ENCODE data around the gene PARD3B. TPM values are rescaled to one million over a fixed set of nuclear protein-coding genes. Genes with fewer than 3 reads are reported as not detected.

Gene PARD3B
- total and polyA plus RNA-seq, 2 of the 13 experiments (the other 11 are each of a cell fraction or from before 2014, with no cell fraction given) = 0.71 to 2.3 TPM

GRCh38 chr2:204958371-204958770 is 413.1 kb downstream of the PARD3B start:
- H3K4me1 ChIP-seq (ENCODE audit: insufficient read depth, low read length) = no peaks in the 10 kb centered on the region
- peaks cover 64% of the 10 kb centered on the region for H3K9me3 ChIP-seq (ENCODE audit: low read length)
- POLR2A ChIA-PET = no interaction called here
- intact Hi-C loops (cut with micrococcal nuclease; ENCODE audit: unreplicated experiment) (no loop called here), in situ Hi-C loops (cut with HindIII; ENCODE audit: extremely low pct_ligation_motif_present, low pct_unique_long_range_greater_than_20kb) (no loop called here)
- no peaks in the 10 kb centered on the region for H4K20me1 ChIP-seq (ENCODE audit: insufficient read depth, low read length)
- ATAC-seq = no peak
- H3K27me3 ChIP-seq (ENCODE audit: control insufficient read depth in 1 of 2, insufficient read depth in 2 of 2, low read length in 2 of 2) = no peaks in the 10 kb centered on the region
- H3K36me3 ChIP-seq (replicated peaks in 1 of 2; ENCODE audit: control insufficient read depth in 1 of 2, insufficient read depth in 2 of 2, low read length in 2 of 2) = no peaks in the 10 kb centered on the region
- 29% methylated on average over 1 of the region's 1 CpG for WGBS (ENCODE audit: low lambda C conversion rate)
- no peaks in the 10 kb centered on the region for H3K79me2 ChIP-seq (ENCODE audit: insufficient read depth, low read length)
- H3K9ac ChIP-seq (ENCODE audit: insufficient read depth, low read depth, low read length) = no peak overlapping the region
- no peak overlapping the region for H2AFZ ChIP-seq (ENCODE audit: low read length)
- CTCF ChIA-PET (ENCODE audit: low intra/inter-chr PET ratio, low total read pairs) = no interaction called here
- no peak for DNase-seq (ENCODE audit: low spot score)
- FAIRE-seq = no peak
- BruUV-seq (replicated peaks) = no TSS peak
- H3K4me2 ChIP-seq (ENCODE audit: low read depth, low read length) = no peak overlapping the region
- TF ChIP-seq HOXA9 (CRISPR knock-in tag; IDR thresholded peaks at IDR 0.05; ENCODE audit: borderline replicate concordance) (no peak), ZNF598 (CRISPR knock-in tag; IDR thresholded peaks at IDR 0.05; ENCODE audit: borderline replicate concordance) (no peak), ZNF414 (CRISPR knock-in tag; IDR thresholded peaks at IDR 0.05) (no peak), SKI (IDR thresholded peaks at IDR 0.05; ENCODE audit: partially characterized antibody) (no peak), ZNF383 (CRISPR knock-in tag; IDR thresholded peaks at IDR 0.05; ENCODE audit: borderline replicate concordance) (no peak), ZNF891 (CRISPR knock-in tag; IDR thresholded peaks at IDR 0.05) (no peak), MTF1 (CRISPR knock-in tag; IDR thresholded peaks at IDR 0.05) (no peak), KIAA2018 (CRISPR knock-in tag; IDR thresholded peaks at IDR 0.05; ENCODE audit: borderline replicate concordance) (no peak), ZNF446 (CRISPR knock-in tag; IDR thresholded peaks at IDR 0.05) (no peak), GATAD2A (CRISPR knock-in tag; IDR thresholded peaks at IDR 0.05) (no peak), FOSL2 (CRISPR knock-in tag; IDR thresholded peaks at IDR 0.05) (no peak)
- TF ChIP-seq, protein P1, sequence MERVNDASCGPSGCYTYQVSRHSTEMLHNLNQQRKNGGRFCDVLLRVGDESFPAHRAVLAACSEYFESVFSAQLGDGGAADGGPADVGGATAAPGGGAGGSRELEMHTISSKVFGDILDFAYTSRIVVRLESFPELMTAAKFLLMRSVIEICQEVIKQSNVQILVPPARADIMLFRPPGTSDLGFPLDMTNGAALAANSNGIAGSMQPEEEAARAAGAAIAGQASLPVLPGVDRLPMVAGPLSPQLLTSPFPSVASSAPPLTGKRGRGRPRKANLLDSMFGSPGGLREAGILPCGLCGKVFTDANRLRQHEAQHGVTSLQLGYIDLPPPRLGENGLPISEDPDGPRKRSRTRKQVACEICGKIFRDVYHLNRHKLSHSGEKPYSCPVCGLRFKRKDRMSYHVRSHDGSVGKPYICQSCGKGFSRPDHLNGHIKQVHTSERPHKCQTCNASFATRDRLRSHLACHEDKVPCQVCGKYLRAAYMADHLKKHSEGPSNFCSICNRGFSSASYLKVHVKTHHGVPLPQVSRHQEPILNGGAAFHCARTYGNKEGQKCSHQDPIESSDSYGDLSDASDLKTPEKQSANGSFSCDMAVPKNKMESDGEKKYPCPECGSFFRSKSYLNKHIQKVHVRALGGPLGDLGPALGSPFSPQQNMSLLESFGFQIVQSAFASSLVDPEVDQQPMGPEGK (CRISPR knock-in tag; IDR thresholded peaks at IDR 0.05) = no peak
- no peak overlapping the region for H3K4me3 ChIP-seq (replicated peaks in 1 of 3; ENCODE audit: insufficient read depth in 1 of 3, low read depth in 2 of 3, low read length in 3 of 3)
- H3K27ac ChIP-seq (ENCODE audit: extremely low read length, insufficient read depth, low read length) = no peak overlapping the region

All from HepG2 (cell line).